Measurements from ENCODE around the gene SH3RF3.

Gene SH3RF3

GRCh38 chr2:109473616-109474318 is 344.8 kb downstream of the SH3RF3 start:
- no peak for DNase-seq (ENCODE audit: low read depth, low spot score)

GRCh38 chr2:109474319-109474825 is 345.4 kb downstream of the SH3RF3 start:
- DNase-seq (ENCODE audit: low read depth, low spot score), result no peak

- no peak for DNase-seq (ENCODE audit: low read depth, low spot score)
These were observed 346.7 kb downstream of the SH3RF3 start for GRCh38 chr2:109475531-109476210.

GRCh38 chr2:109476641-109477441 is 347.8 kb downstream of the SH3RF3 start:
- no peak for DNase-seq (ENCODE audit: low read depth, low spot score)

GRCh38 chr2:109478906-109479493 is 350.0 kb downstream of the SH3RF3 start:
- DNase-seq (ENCODE audit: low read depth, low spot score), result no peak

GRCh38 chr2:109479804-109480203 is 350.8 kb downstream of the SH3RF3 start:
- DNase-seq (ENCODE audit: low read depth, low spot score), result no peak

- DNase-seq (ENCODE audit: low read depth, low spot score), result no peak
These were observed 351.6 kb downstream of the SH3RF3 start for GRCh38 chr2:109480486-109481195.

GRCh38 chr2:109481196-109481555 is 352.2 kb downstream of the SH3RF3 start:
- DNase-seq (ENCODE audit: low read depth, low spot score), result no peak

GRCh38 chr2:109481599-109481998 is 352.6 kb downstream of the SH3RF3 start:
- DNase-seq (ENCODE audit: low read depth, low spot score), result no peak

- DNase-seq (ENCODE audit: low read depth, low spot score), result no peak
These were observed 353.4 kb downstream of the SH3RF3 start for GRCh38 chr2:109482361-109482861.

- no peak for DNase-seq (ENCODE audit: low read depth, low spot score)
These were observed 357.9 kb downstream of the SH3RF3 start for GRCh38 chr2:109486711-109487535.

- DNase-seq (ENCODE audit: low read depth, low spot score), result no peak
These were observed 358.5 kb downstream of the SH3RF3 start for GRCh38 chr2:109487536-109487869.

GRCh38 chr2:109487871-109488655 is 359.1 kb downstream of the SH3RF3 start:
- no peak for DNase-seq (ENCODE audit: low read depth, low spot score)

GRCh38 chr2:109489296-109489695 is 360.3 kb downstream of the SH3RF3 start:
- no peak for DNase-seq (ENCODE audit: low read depth, low spot score)

- DNase-seq (ENCODE audit: low read depth, low spot score), result no peak
These were observed 364.4 kb downstream of the SH3RF3 start for GRCh38 chr2:109493176-109493935.

- no peak for DNase-seq (ENCODE audit: low read depth, low spot score)
These were observed 365.3 kb downstream of the SH3RF3 start for GRCh38 chr2:109494351-109494750.

- no peak for DNase-seq (ENCODE audit: low read depth, low spot score)
These were observed 368.5 kb downstream of the SH3RF3 start for GRCh38 chr2:109497463-109497862.

- no peak for DNase-seq (ENCODE audit: low read depth, low spot score)
These were observed 369.2 kb downstream of the SH3RF3 start for GRCh38 chr2:109497911-109498870.
